Peyer's patch (tissue), 4 donors: ENCODE measurements around the gene COL28A1. TPM values are rescaled to one million over a fixed set of nuclear protein-coding genes. Genes with fewer than 3 reads are reported as not detected.

Experiments
- DNase-seq, 3 donors: peaks; one replicate each; pipeline ENCODE4 v3.0.0-alpha.2; 2017 to 2019
- H3K27ac ChIP-seq, 4 donors: fragments of 200-600 bp; sonication (generic); one replicate each; pipeline ENCODE4 v1.5.1; 2016 to 2019
- H3K27me3 ChIP-seq, 2 donors: fragments of 200-600 bp; sonication (generic); one replicate each; pipeline ENCODE4 v1.5.1; 2019
- H3K36me3 ChIP-seq, 3 donors: fragments of 200-600 bp; sonication (generic); one replicate each; pipeline ENCODE4 v1.5.1; 2016 to 2019
- H3K4me1 ChIP-seq, 4 donors: fragments of 200-600 bp; sonication (generic); one replicate each; pipeline ENCODE4 v1.5.1; 2016 to 2019
- H3K4me3 ChIP-seq, 4 donors: fragments of 200-600 bp; sonication (generic); 1 replicate in 3 of 4; 2 replicates in 1 of 4; pipeline ENCODE4 v1.5.1; 2016 to 2019; ENCODE audit warnings: mild to moderate bottlenecking in 1 of 4
- H3K9me3 ChIP-seq, 4 donors: fragments of 200-600 bp; sonication (generic); one replicate each; pipeline ENCODE4 v1.5.1; 2016 to 2019; ENCODE audit warnings: mild to moderate bottlenecking in 1 of 4
- POLR2A ChIP-seq, 2 donors: fragments of 450-650 bp; IDR thresholded peaks; one replicate each; pipeline ENCODE4 v1.5.1; 2017; ENCODE audit warnings: antibody characterized with exemption in 2 of 2, mild to moderate bottlenecking in 2 of 2, moderate library complexity in 2 of 2
- total RNA-seq, 4 donors: library from RNA; depleted of rRNA; stranded (reverse); fragments of >200 nt; gene quantifications; one replicate each; pipeline ENCODE4 v1.1.0, GENCODE V29; 2016
- TF ChIP-seq, protein P1 (sequence below), 6 experiments: fragments of 450-650 bp in 4 of 6; fragments of 200-600 bp in 2 of 6; sonication (generic) in 1 of 6; IDR thresholded peaks; one replicate each; pipeline ENCODE4 v1.5.1; 2017 to 2019; ENCODE audit warnings: antibody characterized with exemption in 6 of 6, mild to moderate bottlenecking in 3 of 6, moderate library complexity in 1 of 6

The COL28A1 gene
- total RNA-seq, 4 donors from 2014 or later = 1.4 to 5.8 (median 1.9) TPM

DNA sequence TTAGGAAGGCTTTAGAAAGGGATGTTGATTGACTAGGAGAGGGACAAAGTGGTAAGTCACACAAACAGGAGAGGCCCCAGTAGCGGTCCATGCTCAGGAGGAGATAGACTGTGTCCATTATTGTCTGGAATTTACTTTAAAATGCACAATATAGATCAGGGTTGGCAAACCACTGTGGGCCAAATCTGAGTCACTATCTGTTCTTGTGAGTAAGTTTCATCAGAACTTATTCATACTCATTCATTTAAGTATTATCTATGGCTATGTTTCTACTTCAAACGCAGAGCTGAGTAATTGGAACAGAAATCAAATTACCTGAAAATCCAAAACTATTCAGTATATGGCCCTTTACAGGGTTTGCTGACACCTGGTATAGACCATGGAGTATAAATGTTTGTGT is 166.5 kb downstream of the COL28A1 start:
- Histone ChIP-seq H3K4me3 (no peak overlapping the region), H3K36me3 (no peaks in the 10 kb centered on the region), H3K9me3 (no peaks in the 10 kb centered on the region), H3K4me1 (no peaks in the 10 kb centered on the region), H3K27me3 (no peaks in the 10 kb centered on the region), H3K27ac (no peak overlapping the region)
- TF ChIP-seq, protein P1, sequence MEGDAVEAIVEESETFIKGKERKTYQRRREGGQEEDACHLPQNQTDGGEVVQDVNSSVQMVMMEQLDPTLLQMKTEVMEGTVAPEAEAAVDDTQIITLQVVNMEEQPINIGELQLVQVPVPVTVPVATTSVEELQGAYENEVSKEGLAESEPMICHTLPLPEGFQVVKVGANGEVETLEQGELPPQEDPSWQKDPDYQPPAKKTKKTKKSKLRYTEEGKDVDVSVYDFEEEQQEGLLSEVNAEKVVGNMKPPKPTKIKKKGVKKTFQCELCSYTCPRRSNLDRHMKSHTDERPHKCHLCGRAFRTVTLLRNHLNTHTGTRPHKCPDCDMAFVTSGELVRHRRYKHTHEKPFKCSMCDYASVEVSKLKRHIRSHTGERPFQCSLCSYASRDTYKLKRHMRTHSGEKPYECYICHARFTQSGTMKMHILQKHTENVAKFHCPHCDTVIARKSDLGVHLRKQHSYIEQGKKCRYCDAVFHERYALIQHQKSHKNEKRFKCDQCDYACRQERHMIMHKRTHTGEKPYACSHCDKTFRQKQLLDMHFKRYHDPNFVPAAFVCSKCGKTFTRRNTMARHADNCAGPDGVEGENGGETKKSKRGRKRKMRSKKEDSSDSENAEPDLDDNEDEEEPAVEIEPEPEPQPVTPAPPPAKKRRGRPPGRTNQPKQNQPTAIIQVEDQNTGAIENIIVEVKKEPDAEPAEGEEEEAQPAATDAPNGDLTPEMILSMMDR (IDR thresholded peaks at IDR 0.05) = no peak
- TF ChIP-seq POLR2A (IDR thresholded peaks at IDR 0.05) = no peak
- DNase-seq = no peak

DNA sequence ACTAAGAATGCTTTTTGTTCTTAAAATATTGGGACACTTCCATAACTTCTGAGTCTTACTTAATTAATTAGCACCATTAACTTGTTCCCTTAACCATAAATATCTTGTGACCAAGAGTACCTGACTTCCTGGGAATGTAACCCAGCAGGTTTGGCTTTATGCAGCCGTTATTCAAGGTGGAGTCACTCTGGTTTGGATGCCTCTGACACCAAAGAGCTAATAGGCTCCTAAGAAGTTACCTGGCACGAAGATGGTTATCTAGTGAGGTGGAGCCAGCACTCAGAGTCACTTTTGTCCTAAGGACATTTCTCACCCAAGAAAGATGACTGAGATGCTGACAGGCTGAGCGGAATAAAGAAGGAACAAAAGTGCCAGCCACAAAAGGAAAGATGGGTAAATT is 181.0 kb downstream of the COL28A1 start:
- Histone ChIP-seq H3K27me3 (no peaks in the 10 kb centered on the region), H3K27ac (no peak overlapping the region), H3K4me1 (no peaks in the 10 kb centered on the region), H3K4me3 (no peak overlapping the region), H3K36me3 (no peaks in the 10 kb centered on the region), H3K9me3 (no peaks in the 10 kb centered on the region)
- DNase-seq = no peak
- TF ChIP-seq, protein P1 (IDR thresholded peaks at IDR 0.05) = no peak
- no peak for TF ChIP-seq POLR2A (IDR thresholded peaks at IDR 0.05)

DNA sequence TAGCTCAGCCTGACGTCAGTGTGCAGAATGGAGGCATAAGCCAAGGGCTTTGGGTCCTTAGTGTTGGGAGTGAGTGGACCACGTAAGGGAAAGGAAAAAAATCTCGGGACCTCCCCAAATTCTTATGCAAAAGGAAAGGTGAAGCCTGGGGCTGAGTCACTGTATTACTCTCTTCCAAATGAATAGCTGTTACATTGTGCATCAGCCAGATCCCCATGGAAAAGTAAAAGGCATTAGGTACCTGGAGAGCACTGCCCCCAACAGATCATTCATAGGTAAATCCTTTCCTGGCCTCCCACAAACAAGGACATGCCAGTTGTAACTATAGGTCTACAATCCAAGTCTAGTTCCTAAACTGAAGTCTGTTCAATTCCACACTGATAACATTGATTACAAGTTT is 182.8 kb downstream of the COL28A1 start:
- Histone ChIP-seq H3K4me1 (no peaks in the 10 kb centered on the region), H3K9me3 (no peaks in the 10 kb centered on the region), H3K4me3 (no peak overlapping the region), H3K27me3 (no peaks in the 10 kb centered on the region), H3K27ac (no peak overlapping the region), H3K36me3 (no peaks in the 10 kb centered on the region)
- no peak for TF ChIP-seq POLR2A (IDR thresholded peaks at IDR 0.05)
- TF ChIP-seq, protein P1 (IDR thresholded peaks at IDR 0.05) = peak in 2 of 6 experiments; percentile 28 to 42
- DNase-seq = no peak

DNA sequence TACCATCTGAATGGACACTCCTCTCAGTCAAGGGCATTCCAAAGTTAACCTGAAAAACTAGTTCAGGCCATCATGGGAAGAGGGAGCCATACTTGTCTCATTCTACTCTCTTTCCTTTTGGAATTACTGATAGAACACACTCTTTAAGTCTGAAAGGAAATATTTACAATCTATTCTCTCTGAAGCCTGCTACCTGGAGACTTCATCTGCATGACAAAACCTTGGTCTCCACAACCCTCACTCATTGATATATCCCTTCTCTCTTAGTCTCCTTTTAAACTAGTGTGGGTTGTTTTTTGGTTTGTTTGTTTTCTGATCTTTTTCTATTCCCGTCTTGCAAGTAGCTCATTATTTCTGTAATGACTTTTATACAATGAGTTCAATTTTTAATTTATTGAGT is 183.8 kb downstream of the COL28A1 start:
- Histone ChIP-seq H3K4me1 (no peaks in the 10 kb centered on the region), H3K9me3 (no peaks in the 10 kb centered on the region), H3K36me3 (no peaks in the 10 kb centered on the region), H3K4me3 (no peak overlapping the region), H3K27me3 (no peaks in the 10 kb centered on the region), H3K27ac (no peak overlapping the region)
- TF ChIP-seq, protein P1 (IDR thresholded peaks at IDR 0.05) = no peak
- TF ChIP-seq POLR2A (IDR thresholded peaks at IDR 0.05) = no peak
- no peak for DNase-seq

DNA sequence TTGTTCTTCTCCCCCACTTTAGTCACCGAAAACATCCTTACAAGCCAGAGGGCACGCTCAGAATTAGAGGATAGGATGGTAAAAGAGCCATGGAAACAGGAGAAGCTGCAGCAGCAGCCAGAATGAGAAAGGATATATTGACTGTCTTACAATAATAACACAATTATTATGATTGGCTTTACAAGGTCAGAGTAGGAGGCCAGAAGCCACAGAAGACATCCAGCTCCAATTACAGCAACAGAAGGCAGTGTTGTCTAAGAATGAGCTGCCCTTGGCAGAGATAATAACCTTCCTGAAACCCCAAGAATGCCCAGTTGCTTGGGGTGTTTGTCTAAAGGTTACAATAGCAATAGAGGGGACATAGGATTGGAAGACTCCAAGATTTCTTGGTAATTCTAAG is 184.5 kb downstream of the COL28A1 start:
- H3K36me3 ChIP-seq = no peaks in the 10 kb centered on the region
- TF ChIP-seq, protein P1 (IDR thresholded peaks at IDR 0.05) = no peak
- no peak for TF ChIP-seq POLR2A (IDR thresholded peaks at IDR 0.05)
- no peak overlapping the region for H3K4me3 ChIP-seq
- no peaks in the 10 kb centered on the region for H3K4me1 ChIP-seq
- H3K27ac ChIP-seq = no peak overlapping the region
- DNase-seq = no peak
- H3K9me3 ChIP-seq = no peaks in the 10 kb centered on the region
- H3K27me3 ChIP-seq = no peaks in the 10 kb centered on the region

DNA sequence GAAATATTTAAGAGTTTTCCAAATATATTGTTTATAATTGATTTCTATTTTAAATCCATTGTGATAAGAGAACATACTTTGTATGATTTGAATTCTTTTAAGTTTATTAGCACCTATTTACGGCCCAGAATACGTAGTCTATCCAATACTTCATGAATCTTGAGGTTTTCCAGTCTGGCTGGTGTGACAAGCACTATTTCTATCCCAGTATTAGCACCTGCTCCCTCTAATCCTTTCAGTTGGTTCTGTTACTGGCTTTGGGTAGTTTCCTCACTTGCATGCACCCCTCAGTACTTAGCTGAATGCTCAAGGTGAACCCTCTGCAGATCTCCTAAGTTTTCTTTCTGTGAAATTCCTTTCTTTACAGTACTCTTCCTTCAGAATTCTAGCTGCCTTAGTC is 186.5 kb downstream of the COL28A1 start:
- Histone ChIP-seq H3K4me3 (no peak overlapping the region), H3K27ac (no peak overlapping the region), H3K27me3 (no peaks in the 10 kb centered on the region), H3K36me3 (no peaks in the 10 kb centered on the region), H3K9me3 (no peaks in the 10 kb centered on the region), H3K4me1 (no peaks in the 10 kb centered on the region)
- TF ChIP-seq, protein P1 (IDR thresholded peaks at IDR 0.05) = no peak
- no peak for TF ChIP-seq POLR2A (IDR thresholded peaks at IDR 0.05)
- DNase-seq = no peak
